Hematopoietic multipotent progenitor cell treated with erythropoietin and hydrocortisone succinate and interleukin-3 and kit ligand, for 8 days (in vitro differentiated cells): ENCODE data around the gene ZNF761.
"Not testable (repeated sequence)": the region's sequence is repeated elsewhere in the genome, so short reads cannot be mapped to it uniquely, and the experiment has no call there.

Experiments
- DNase-seq: peaks from one replicate; pipeline ENCODE4 v3.0.0-alpha.2; 2015

The ZNF761 gene

DNA sequence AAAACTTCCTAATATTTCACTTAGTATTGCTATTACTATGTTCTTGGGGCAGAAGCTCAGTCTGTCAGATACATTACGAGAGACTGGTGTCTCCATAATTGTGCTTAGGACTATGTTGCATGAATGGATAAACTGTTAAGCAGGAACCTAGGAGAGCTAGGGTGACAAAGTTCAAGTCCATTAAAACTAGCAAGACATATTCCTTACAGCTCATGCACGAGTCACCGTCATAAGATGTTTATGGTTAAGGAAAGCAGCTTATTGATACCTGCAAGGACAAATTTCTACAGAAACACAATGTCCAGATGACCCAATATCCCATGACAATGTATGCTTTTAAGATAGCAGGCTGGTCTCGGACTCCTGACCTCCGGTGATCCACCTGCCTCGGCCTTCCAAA lies 30.1 kb downstream of the ZNF761 start:
- no peak for DNase-seq

DNA sequence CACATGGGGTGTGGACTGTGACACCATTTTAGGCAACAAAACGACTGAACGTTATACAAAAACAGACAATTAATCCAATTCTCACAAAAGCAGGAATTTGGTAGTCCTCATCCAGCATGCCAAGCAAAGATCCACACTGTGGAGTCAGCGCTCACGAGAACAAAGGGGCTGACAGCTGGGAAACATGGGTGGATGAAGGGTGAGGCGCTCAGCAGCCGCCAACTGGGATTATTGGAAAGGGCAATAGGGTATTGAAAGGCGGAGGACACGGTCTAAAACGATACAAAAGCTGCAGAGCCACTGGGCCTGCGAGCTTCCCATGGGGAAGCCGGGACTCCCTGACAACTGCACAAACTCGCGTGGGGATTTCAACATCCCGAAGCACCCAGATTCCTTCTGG lies 31.1 kb downstream of the ZNF761 start:
- DNase-seq = no peak

- no peak for DNase-seq
Measured at GRCh38 chr19:53463263-53463662, 31.5 kb downstream of the ZNF761 start.

DNA sequence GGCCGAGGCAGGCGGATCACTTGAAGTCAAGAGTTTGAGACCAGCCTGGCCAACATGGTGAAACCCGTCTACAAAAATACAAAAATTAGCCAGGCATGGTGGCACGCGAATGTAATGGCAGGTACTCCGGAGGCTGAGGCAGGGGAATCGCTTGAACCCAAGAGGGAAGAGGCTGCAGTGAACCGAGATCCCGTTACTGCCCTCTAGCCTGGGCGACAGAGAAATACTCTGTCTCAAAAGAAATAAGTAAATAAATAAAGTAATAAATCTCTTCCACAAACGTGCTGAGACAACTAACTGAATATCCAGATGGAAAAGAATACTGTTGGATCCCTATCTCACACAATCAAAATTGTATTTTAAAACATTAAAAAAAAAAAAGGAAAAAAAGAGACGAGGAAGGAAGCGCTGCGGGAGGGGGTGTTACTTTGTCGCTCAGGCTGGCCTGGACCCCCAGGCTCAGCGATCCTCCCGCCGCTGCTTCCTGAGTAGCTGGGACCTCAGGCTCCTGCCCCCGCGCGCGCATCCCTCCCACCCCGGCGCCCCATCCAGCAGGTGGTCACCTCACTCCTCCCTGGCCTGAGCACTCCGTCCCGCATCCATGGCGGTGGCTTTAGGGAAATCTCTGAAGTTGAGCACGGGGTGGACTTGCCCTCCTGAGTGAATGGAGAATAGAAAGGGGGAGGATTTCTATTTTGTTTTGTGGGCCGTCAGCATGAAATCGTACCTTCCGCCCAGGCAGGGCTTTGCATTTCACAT lies 35.1 kb downstream of the ZNF761 start:
- DNase-seq = no peak

- DNase-seq = peak; percentile 85
Measured at GRCh38 chr19:53467485-53468262, 35.9 kb downstream of the ZNF761 start, which contains the start of gene ZNF813. TSS of gene ZNF813 (plus strand) at chr19:53467733. CDS start at chr19:53483823, 16,090 bp downstream.

GRCh38 chr19:53468628-53469027 lies 36.8 kb downstream of the ZNF761 start:
- DNase-seq = not testable (repeated sequence)

DNA sequence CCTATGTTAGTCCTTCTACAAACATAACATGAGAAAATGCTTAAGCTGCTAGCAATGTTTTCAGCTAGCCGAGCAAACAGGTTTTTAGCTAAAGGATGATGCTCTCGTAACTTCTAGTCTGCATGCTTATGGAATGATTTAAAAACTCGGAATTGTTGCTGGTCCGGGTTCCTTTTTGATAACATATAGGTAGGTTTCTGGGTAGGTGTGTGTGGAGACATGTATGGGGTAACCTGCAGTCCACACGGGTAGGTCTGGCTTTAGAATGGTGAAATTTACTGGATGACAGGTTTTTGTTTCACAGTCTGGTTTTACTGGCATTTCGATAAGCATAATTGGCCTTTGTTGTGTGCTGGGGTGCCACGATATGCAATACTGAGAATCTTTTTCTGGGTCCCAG lies 40.1 kb downstream of the ZNF761 start:
- DNase-seq = no peak

GRCh38 chr19:53474832-53475231 lies 43.0 kb downstream of the ZNF761 start:
- not testable (repeated sequence) for DNase-seq

DNA sequence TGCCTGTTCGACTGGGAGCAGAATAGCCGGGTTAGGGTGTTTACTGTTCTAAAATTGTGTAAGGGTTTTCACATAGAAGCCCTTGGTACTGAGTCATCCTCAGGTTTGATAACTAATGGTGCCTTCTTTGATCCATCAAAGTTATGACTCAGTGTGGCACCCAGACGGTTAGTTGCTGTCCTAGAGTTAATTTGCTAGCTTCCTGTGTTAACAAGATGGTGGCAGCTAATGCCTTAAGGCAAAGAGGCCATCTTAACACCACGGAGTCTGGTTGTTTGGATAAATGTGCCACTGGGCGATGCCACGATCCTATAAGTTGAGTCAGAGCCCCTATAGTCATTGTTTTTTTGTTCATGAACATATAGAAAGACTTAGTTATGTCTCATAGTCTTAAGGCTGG lies 43.7 kb downstream of the ZNF761 start:
- not testable (repeated sequence) for DNase-seq

DNA sequence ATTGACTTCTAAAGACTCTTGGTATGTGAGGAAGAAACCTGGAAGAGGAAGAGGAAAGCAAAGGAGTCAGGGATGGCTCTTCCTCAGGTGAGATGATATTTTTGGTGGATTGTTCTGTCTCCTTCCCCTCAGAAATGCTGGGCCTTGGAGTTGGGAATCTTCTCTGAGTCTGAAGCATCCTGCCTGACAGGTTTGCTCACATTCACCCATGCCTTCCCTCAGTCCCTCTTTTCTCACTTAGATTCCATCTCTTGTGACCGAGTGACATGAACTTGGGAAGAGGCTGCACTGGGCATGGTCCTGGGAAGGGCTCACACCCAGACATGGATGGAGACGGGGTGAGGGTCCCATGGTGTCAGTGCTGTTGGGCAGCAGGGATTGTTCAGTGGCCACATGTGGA lies 52.0 kb downstream of the ZNF761 start:
- not testable (repeated sequence) for DNase-seq

DNA sequence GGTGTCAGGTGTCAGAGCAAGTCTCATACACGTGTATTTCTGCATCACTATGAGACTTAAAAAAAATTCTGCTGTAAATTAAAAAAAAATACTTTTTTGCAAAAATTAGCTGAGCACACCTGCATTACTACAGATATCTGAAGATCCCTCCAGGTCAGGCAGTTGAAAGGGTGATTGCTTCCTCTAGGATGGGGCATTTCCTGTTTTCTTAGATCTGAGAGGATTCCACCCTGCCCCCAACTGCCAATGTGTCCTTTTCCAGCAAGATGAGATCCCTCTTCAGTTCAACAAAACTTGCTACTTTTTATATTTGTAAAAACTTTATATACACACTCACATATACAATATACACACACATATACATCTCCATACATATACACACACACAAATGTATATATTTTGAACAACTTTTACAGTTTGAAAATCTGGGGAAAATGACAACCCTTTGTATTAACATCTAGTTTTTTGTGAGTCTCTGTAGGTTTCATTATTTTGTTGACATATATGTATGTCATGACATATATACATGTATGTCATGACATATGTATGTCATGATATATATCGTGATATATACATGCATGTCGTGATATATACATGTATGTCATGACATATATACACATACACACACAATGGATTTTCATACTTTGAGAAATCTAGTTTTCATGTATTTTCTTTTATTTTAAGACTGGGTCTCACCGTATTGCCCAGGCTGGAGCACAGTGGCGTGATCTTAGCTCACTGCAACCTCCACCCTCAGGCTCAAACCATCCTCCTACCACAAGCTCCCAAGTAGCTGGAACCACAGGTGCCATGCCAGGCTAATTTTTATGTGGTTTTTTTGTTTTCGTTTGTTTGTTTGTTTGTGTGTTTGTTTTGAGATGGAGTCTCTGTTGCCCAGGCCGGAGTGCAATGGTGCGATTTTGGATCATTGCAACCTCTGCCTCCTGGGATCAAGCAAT lies 53.5 kb downstream of the ZNF761 start:
- DNase-seq = no peak

- DNase-seq = no peak
Measured at GRCh38 chr19:53492153-53492552, 60.4 kb downstream of the ZNF761 start.

- DNase-seq = not testable (repeated sequence)
Measured at GRCh38 chr19:53497311-53498023, 65.7 kb downstream of the ZNF761 start.

GRCh38 chr19:53498024-53498395 lies 66.2 kb downstream of the ZNF761 start:
- DNase-seq = not testable (repeated sequence)

- not testable (repeated sequence) for DNase-seq
Measured at GRCh38 chr19:53503151-53503550, 71.4 kb downstream of the ZNF761 start.

DNA sequence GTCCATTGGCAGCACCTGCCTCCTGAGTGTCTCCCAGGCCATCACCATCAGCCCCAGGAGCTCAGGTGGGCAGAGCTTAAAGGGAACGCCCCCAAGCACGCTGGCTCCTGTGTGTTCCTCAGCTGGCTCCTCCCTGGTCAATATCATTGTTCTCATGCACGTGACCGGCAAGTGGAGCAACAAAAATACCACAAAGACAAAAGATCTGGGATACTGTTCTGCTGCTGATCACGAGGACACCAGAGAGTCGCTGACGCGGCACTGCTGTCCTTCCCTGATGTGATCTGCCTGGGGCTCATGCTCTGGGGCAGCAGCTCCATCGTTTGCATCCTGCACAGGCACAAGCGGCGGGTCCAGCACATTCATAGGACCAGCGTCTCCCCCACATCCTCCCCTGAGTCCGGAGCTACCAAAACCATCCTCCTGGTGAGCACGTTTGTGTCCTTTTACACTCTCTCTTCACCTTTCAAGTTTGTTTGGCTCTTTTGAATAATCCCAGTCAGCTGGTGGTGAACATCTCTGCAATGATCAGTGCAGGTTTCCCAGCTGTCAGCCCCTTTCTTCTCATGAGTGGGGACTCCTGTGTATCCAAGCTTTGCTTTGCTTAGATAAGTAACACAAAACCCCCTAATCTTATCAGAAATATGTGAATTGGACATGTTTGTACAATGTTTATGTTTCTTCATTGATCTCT lies 72.0 kb downstream of the ZNF761 start:
- not testable (repeated sequence) for DNase-seq

DNA sequence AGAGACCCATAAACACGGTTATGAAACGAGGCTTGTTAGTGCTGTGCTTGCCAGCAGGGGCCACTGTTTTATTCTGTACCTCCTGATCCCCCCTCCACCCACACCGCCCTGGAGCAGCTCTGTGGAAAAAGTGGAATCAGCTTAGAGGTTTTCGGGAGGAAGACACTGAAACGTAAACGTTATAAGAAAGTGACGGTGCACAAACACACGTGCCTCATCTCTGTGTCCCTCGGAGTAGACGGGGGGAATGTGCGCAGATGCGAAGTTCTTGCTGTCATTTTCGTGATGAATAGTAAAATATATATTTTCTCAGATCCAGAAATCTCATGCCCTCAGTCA lies 72.5 kb downstream of the ZNF761 start:
- not testable (repeated sequence) for DNase-seq

DNA sequence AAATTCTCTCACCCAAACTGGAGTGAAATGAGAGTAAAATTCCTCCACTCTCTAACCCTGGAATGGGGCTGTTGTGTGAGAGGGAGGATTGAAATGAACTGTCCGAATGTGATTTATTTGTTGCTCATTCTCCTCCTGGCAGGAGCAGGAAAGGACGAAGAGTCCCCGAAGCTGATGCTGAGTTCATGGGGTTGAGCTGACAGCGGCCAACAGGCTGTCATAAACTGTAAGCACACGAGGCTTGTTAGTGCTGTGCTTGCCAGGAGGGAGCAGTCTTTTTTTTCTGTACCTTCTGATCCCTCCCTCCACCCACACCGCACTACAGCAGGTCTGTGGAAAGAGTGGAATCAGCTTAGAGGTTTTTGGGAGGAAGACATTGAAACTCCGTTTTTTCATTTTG lies 73.1 kb downstream of the ZNF761 start:
- no peak for DNase-seq

- no peak for DNase-seq
Measured at GRCh38 chr19:53506728-53507127, 74.9 kb downstream of the ZNF761 start.
